PC-3 (cell line): ENCODE results near the gene GATAD2A. TPM values are rescaled to one million over a fixed set of nuclear protein-coding genes. Genes with fewer than 3 reads are reported as not detected.

Experiments
- ATAC-seq: fragments of 200-7000 bp; cut with Tn5 transposase; 2 replicates; pipeline ENCODE4 v1.9.1; 2020; ENCODE audit warnings: mild to moderate bottlenecking, moderate library complexity
- BruUV-seq: library from RNA; stranded (reverse); fragments of 400-500 nt; replicated peaks from 2 replicates; lab custom pipeline; 2021; lab: Mats Ljungman, UMichigan
- CTCF ChIA-PET: fragments of 300-600 bp; sonication (Branson Sonifier 250); formaldehyde crosslinking; loops from one replicate; lab custom pipeline; 2022; ENCODE audit warnings: antibody characterized with exemption; lab: Charles Lee
- POLR2A ChIA-PET: fragments of 300-600 bp; sonication (Branson Sonifier 250); formaldehyde crosslinking; loops from one replicate; lab custom pipeline; 2022; ENCODE audit warnings: antibody characterized with exemption; ENCODE audit not compliant: unreplicated experiment; lab: Charles Lee
- DNase-seq: peaks from one replicate; pipeline ENCODE4 v3.0.0-alpha.2; 2015
- H2AFZ ChIP-seq: fragments of 300-600 bp; sonication (generic); 2 replicates; pipeline ENCODE4 v1.6.0; 2016; ENCODE audit warnings: antibody characterized with exemption, low read length
- H3F3A ChIP-seq: fragments of 300-600 bp; sonication (generic); one replicate; pipeline ENCODE4 v1.6.0; 2017; ENCODE audit warnings: antibody characterized with exemption, low read length, control low read depth, mild to moderate bottlenecking; ENCODE audit not compliant: unreplicated experiment
- H3K27ac ChIP-seq: fragments of 300-600 bp; sonication (generic); 2 replicates; pipeline ENCODE4 v1.5.1; 2016; ENCODE audit warnings: mild to moderate bottlenecking, low read length
- H3K27me3 ChIP-seq: fragments of 300-600 bp; sonication (generic); 2 replicates; pipeline ENCODE4 v1.6.1; 2016; ENCODE audit warnings: low read length, mixed read lengths
- H3K36me3 ChIP-seq: fragments of 300-600 bp; sonication (generic); 2 replicates; pipeline ENCODE4 v1.6.1; 2016; ENCODE audit warnings: low read depth, mixed run types, low read length, mixed read lengths
- H3K4me1 ChIP-seq: fragments of 300-600 bp; sonication (generic); 2 replicates; pipeline ENCODE4 v1.5.1; 2016; ENCODE audit warnings: low read length; ENCODE audit not compliant: insufficient read depth
- H3K4me2 ChIP-seq: fragments of 300-600 bp; sonication (generic); 2 replicates; pipeline ENCODE4 v1.6.0; 2016; ENCODE audit warnings: low read length
- H3K4me3 ChIP-seq: fragments of 300-600 bp; sonication (generic); 2 replicates; pipeline ENCODE4 v1.5.1; 2016; ENCODE audit warnings: mild to moderate bottlenecking, low read length, mixed read lengths
- H3K79me2 ChIP-seq: fragments of 300-600 bp; sonication (generic); 2 replicates; pipeline ENCODE4 v1.6.1; 2017; ENCODE audit warnings: low read length, mixed read lengths
- H3K9ac ChIP-seq: fragments of 300-600 bp; sonication (generic); 2 replicates; pipeline ENCODE4 v1.6.0; 2016; ENCODE audit warnings: mild to moderate bottlenecking, low read length
- H3K9me2 ChIP-seq: fragments of 300-600 bp; sonication (generic); replicated peaks from 2 replicates; pipeline ENCODE4 v1.6.1; 2016; ENCODE audit warnings: mixed run types, low read length, mixed read lengths
- H3K9me3 ChIP-seq: fragments of 300-600 bp; sonication (generic); 2 replicates; pipeline ENCODE4 v1.6.1; 2016; ENCODE audit warnings: low read length, mixed read lengths
- H4K20me1 ChIP-seq: fragments of 300-600 bp; sonication (generic); 2 replicates; pipeline ENCODE4 v1.6.1; 2016; ENCODE audit warnings: low read length, mixed read lengths
- EZH2 ChIP-seq: fragments of 300-600 bp; sonication (generic); IDR thresholded peaks from one replicate; pipeline ENCODE4 v1.6.1; 2017; ENCODE audit warnings: antibody characterized with exemption, mild to moderate bottlenecking, low read length; ENCODE audit not compliant: unreplicated experiment
- EZH2phosphoT487 ChIP-seq: fragments of 300-600 bp; sonication (generic); IDR thresholded peaks from 2 replicates; pipeline ENCODE4 v1.6.1; 2018; ENCODE audit warnings: mild to moderate bottlenecking, antibody characterized with exemption, low read length, borderline replicate concordance
- intact Hi-C: fragments of 100-400 bp; cut with micrococcal nuclease; formaldehyde crosslinking; loops from 2 replicates; pipeline ENCODE4 v1.9.0; 2023
- total RNA-seq: library from RNA; depleted of rRNA; stranded (reverse); fragments of >200 nt; gene quantifications from 2 replicates; pipeline ENCODE4 v1.2.3, GENCODE V29; 2014
- TF ChIP-seq, protein P1 (sequence below): fragments of 300-600 bp; sonication (generic); conservative IDR thresholded peaks from 2 replicates; pipeline ENCODE4 v1.5.1; 2017; ENCODE audit warnings: antibody characterized with exemption, low read depth, mild to moderate bottlenecking, low read length

Gene GATAD2A
- total RNA-seq, 1 experiment from 2014 or later = 104 TPM

DNA sequence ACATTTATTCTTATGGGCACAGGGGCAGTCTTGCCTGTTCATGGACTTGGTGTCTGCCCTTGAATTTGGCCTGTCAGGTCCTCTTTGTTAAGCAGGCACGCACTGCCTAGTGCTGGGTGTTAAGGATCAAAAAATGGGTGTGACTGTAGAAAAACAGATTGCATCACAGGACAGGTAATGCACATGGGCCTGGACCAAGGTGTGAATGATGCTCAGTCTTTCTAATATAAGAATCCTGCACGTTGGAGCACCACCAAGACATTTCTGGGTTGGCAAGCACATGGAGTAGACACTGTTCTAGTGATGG, 33.7 kb downstream of the GATAD2A start:
- TSS peak; percentile 7 for BruUV-seq
- CTCF ChIA-PET = no interaction called here
- Histone ChIP-seq H3K9me2 (no peaks in the 10 kb centered on the region), H3F3A (no peaks in the 10 kb centered on the region), H3K4me3 (no peak overlapping the region), H2AFZ (no peak overlapping the region), H3K4me2 (no peak overlapping the region), H3K27ac (no peak overlapping the region), H3K4me1 (no peaks in the 10 kb centered on the region), H4K20me1 (peaks cover 33% of the 10 kb centered on the region), H3K79me2 (peaks cover 94% of the 10 kb centered on the region), H3K27me3 (no peaks in the 10 kb centered on the region), H3K9me3 (no peaks in the 10 kb centered on the region), H3K36me3 (no peaks in the 10 kb centered on the region), H3K9ac (no peak overlapping the region)
- DNase-seq (no peak), ATAC-seq (no peak)
- intact Hi-C loops = no loop called here
- POLR2A ChIA-PET = no interaction called here
- TF ChIP-seq EZH2 = no peak
- TF ChIP-seq, protein P1, sequence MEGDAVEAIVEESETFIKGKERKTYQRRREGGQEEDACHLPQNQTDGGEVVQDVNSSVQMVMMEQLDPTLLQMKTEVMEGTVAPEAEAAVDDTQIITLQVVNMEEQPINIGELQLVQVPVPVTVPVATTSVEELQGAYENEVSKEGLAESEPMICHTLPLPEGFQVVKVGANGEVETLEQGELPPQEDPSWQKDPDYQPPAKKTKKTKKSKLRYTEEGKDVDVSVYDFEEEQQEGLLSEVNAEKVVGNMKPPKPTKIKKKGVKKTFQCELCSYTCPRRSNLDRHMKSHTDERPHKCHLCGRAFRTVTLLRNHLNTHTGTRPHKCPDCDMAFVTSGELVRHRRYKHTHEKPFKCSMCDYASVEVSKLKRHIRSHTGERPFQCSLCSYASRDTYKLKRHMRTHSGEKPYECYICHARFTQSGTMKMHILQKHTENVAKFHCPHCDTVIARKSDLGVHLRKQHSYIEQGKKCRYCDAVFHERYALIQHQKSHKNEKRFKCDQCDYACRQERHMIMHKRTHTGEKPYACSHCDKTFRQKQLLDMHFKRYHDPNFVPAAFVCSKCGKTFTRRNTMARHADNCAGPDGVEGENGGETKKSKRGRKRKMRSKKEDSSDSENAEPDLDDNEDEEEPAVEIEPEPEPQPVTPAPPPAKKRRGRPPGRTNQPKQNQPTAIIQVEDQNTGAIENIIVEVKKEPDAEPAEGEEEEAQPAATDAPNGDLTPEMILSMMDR = no peak
- TF ChIP-seq EZH2phosphoT487 = no peak

DNA sequence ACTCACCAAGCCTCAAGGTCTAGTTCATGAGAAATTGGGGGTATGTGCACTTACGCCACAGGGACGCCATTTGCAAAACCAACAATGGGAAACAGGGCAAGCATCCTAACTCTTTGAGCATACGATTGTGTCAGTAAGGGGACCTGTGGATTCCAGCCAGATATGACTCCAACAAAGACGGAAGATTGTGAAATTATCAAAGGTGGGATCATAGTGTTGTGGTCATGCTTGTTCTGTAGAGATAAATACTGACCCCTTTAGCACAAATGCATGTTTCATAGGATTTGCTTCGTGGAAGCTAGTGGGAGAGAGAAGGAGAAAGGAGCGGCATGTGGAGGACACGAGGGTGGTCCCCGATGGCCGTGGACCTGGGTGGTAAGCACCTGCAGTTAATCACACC, 37.8 kb downstream of the GATAD2A start:
- intact Hi-C loops = no loop called here
- peaks cover 94% of the 10 kb centered on the region for H3K79me2 ChIP-seq
- peaks cover 48% of the 10 kb centered on the region for H4K20me1 ChIP-seq
- ATAC-seq = no peak
- no peak overlapping the region for H3K9ac ChIP-seq
- no peak overlapping the region for H3K4me3 ChIP-seq
- H3K4me2 ChIP-seq = no peak overlapping the region
- no TSS peak for BruUV-seq
- ChIA-PET POLR2A (interaction anchor here (0.7 kb wide), 1 partner anchor 40 kb away, joined by 5 read pairs; no protein-coding TSS in a partner anchor), CTCF (interaction anchor here (0.6 kb wide), 1 partner anchor 46 kb away, joined by 3 read pairs; no protein-coding TSS in a partner anchor)
- peaks cover 17% of the 10 kb centered on the region for H3K4me1 ChIP-seq
- TF ChIP-seq EZH2 = no peak
- TF ChIP-seq EZH2phosphoT487 = no peak
- TF ChIP-seq, protein P1 = no peak
- no peaks in the 10 kb centered on the region for H3K27me3 ChIP-seq
- no peak for DNase-seq
- no peaks in the 10 kb centered on the region for H3K9me3 ChIP-seq
- H3K9me2 ChIP-seq = no peaks in the 10 kb centered on the region
- no peak overlapping the region for H2AFZ ChIP-seq
- H3K27ac ChIP-seq = no peak overlapping the region
- H3K36me3 ChIP-seq = no peaks in the 10 kb centered on the region
- no peaks in the 10 kb centered on the region for H3F3A ChIP-seq

DNA sequence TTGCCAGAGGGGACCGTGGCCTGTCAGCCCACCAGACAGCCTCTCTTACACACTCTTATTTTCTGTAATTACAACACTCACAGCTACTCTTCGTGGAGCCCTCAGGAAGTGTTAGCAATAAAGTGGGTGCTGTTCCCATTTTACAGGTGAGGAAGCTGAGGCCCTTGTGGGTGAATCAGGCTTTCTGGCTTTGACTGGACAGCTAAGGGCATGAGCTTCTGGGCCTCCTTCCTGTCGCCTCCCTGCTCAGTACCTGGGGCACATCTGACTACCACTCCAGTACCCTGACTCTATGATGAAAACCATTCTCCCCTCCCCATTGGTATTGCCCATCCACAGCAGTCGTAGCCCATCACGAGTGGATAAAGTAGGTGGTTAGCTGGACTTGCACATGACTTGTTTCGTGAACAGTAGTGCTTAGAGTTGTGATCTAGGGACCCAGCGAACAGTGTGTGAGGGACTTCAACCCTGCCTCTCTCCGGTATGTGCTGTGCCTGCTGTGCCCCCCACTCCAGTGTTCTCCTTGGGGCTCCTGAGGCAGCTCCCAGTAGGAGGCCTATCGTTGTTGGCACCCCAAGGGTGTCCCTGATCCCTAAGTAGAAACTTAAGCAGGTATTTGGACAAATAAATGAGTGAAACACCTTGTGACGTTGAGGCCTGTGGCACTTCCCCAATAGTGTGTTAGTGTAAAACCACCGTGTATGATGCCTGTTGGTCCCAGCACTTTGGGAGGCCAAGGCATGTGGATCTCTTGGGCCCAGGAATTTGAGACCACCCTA, 38.6 kb downstream of the GATAD2A start:
- Histone ChIP-seq H3K9me2 (no peaks in the 10 kb centered on the region), H3K27ac (no peak overlapping the region), H3K79me2 (peaks cover 94% of the 10 kb centered on the region), H3K4me1 (peaks cover 17% of the 10 kb centered on the region), H3K4me2 (no peak overlapping the region), H3K27me3 (no peaks in the 10 kb centered on the region), H3F3A (no peaks in the 10 kb centered on the region), H3K36me3 (no peaks in the 10 kb centered on the region), H3K9me3 (no peaks in the 10 kb centered on the region), H4K20me1 (peaks cover 40% of the 10 kb centered on the region), H3K9ac (no peak overlapping the region), H2AFZ (no peak overlapping the region), H3K4me3 (no peak overlapping the region)
- TF ChIP-seq, protein P1 = no peak
- no peak for TF ChIP-seq EZH2
- no peak for TF ChIP-seq EZH2phosphoT487
- ChIA-PET CTCF (interaction anchor here (0.6 kb wide), 1 partner anchor 45 kb away, joined by 3 read pairs; no protein-coding TSS in a partner anchor), POLR2A (no interaction called here)
- BruUV-seq = no TSS peak
- DNase-seq (no peak), ATAC-seq (no peak)
- intact Hi-C loops = no loop called here
